Measurements from ENCODE around the gene SEC14L2.

DNA sequence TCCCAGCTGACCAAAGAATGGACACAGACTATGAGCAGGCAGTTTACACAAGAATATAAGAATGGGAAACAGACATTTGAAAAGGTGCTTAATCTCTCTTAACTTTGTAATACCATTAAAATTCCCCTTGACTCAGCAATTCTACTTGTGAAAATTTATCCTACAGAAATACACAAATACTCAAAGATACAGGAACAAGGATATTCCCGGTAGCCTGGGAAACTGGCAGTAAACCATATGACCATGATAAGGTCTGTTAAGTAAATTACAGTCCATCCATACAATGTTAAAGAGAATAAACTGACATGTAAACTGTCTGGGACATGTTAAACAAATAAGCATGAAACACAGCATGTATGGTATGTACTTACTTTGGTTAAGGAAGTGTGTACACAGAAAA is 20.0 kb downstream of the SEC14L2 start:
- TF ChIP-seq EZH2 (IDR thresholded peaks at IDR 0.05) (no peak), POLR2AphosphoS5 (IDR thresholded peaks at IDR 0.05; ENCODE audit: borderline replicate concordance, low read depth, low read length) (no peak)

Data from SK-N-MC (cell line).